PC-3 (cell line): ENCODE data around the gene PCBP3. TPM values are rescaled to one million over a fixed set of nuclear protein-coding genes. Genes with fewer than 3 reads are reported as not detected.

Source experiments
- ATAC-seq: fragments of 200-7000 bp; cut with Tn5 transposase; 2 replicates; pipeline ENCODE4 v1.9.1; 2020; ENCODE audit warnings: mild to moderate bottlenecking, moderate library complexity
- BruUV-seq: library from RNA; stranded (reverse); fragments of 400-500 nt; replicated peaks from 2 replicates; lab custom pipeline; 2021; lab: Mats Ljungman, UMichigan
- CTCF ChIA-PET: fragments of 300-600 bp; sonication (Branson Sonifier 250); formaldehyde crosslinking; loops from one replicate; lab custom pipeline; 2022; ENCODE audit warnings: antibody characterized with exemption; lab: Charles Lee
- POLR2A ChIA-PET: fragments of 300-600 bp; sonication (Branson Sonifier 250); formaldehyde crosslinking; loops from one replicate; lab custom pipeline; 2022; ENCODE audit warnings: antibody characterized with exemption; ENCODE audit not compliant: unreplicated experiment; lab: Charles Lee
- DNase-seq: peaks from one replicate; pipeline ENCODE4 v3.0.0-alpha.2; 2015
- H2AFZ ChIP-seq: fragments of 300-600 bp; sonication (generic); 2 replicates; pipeline ENCODE4 v1.6.0; 2016; ENCODE audit warnings: antibody characterized with exemption, low read length
- H3F3A ChIP-seq: fragments of 300-600 bp; sonication (generic); one replicate; pipeline ENCODE4 v1.6.0; 2017; ENCODE audit warnings: antibody characterized with exemption, low read length, control low read depth, mild to moderate bottlenecking; ENCODE audit not compliant: unreplicated experiment
- H3K27ac ChIP-seq: fragments of 300-600 bp; sonication (generic); 2 replicates; pipeline ENCODE4 v1.5.1; 2016; ENCODE audit warnings: mild to moderate bottlenecking, low read length
- H3K27me3 ChIP-seq: fragments of 300-600 bp; sonication (generic); 2 replicates; pipeline ENCODE4 v1.6.1; 2016; ENCODE audit warnings: low read length, mixed read lengths
- H3K36me3 ChIP-seq: fragments of 300-600 bp; sonication (generic); 2 replicates; pipeline ENCODE4 v1.6.1; 2016; ENCODE audit warnings: low read depth, mixed run types, low read length, mixed read lengths
- H3K4me1 ChIP-seq: fragments of 300-600 bp; sonication (generic); 2 replicates; pipeline ENCODE4 v1.5.1; 2016; ENCODE audit warnings: low read length; ENCODE audit not compliant: insufficient read depth
- H3K4me2 ChIP-seq: fragments of 300-600 bp; sonication (generic); 2 replicates; pipeline ENCODE4 v1.6.0; 2016; ENCODE audit warnings: low read length
- H3K4me3 ChIP-seq: fragments of 300-600 bp; sonication (generic); 2 replicates; pipeline ENCODE4 v1.5.1; 2016; ENCODE audit warnings: mild to moderate bottlenecking, low read length, mixed read lengths
- H3K79me2 ChIP-seq: fragments of 300-600 bp; sonication (generic); 2 replicates; pipeline ENCODE4 v1.6.1; 2017; ENCODE audit warnings: low read length, mixed read lengths
- H3K9ac ChIP-seq: fragments of 300-600 bp; sonication (generic); 2 replicates; pipeline ENCODE4 v1.6.0; 2016; ENCODE audit warnings: mild to moderate bottlenecking, low read length
- H3K9me2 ChIP-seq: fragments of 300-600 bp; sonication (generic); replicated peaks from 2 replicates; pipeline ENCODE4 v1.6.1; 2016; ENCODE audit warnings: mixed run types, low read length, mixed read lengths
- H3K9me3 ChIP-seq: fragments of 300-600 bp; sonication (generic); 2 replicates; pipeline ENCODE4 v1.6.1; 2016; ENCODE audit warnings: low read length, mixed read lengths
- H4K20me1 ChIP-seq: fragments of 300-600 bp; sonication (generic); 2 replicates; pipeline ENCODE4 v1.6.1; 2016; ENCODE audit warnings: low read length, mixed read lengths
- CTCF ChIP-seq: fragments of 300-600 bp; sonication (generic); conservative IDR thresholded peaks from 2 replicates; pipeline ENCODE4 v1.5.1; 2017; ENCODE audit warnings: antibody characterized with exemption, low read depth, mild to moderate bottlenecking, low read length
- EZH2 ChIP-seq: fragments of 300-600 bp; sonication (generic); IDR thresholded peaks from one replicate; pipeline ENCODE4 v1.6.1; 2017; ENCODE audit warnings: antibody characterized with exemption, mild to moderate bottlenecking, low read length; ENCODE audit not compliant: unreplicated experiment
- EZH2phosphoT487 ChIP-seq: fragments of 300-600 bp; sonication (generic); IDR thresholded peaks from 2 replicates; pipeline ENCODE4 v1.6.1; 2018; ENCODE audit warnings: mild to moderate bottlenecking, antibody characterized with exemption, low read length, borderline replicate concordance
- intact Hi-C: fragments of 100-400 bp; cut with micrococcal nuclease; formaldehyde crosslinking; loops from 2 replicates; pipeline ENCODE4 v1.9.0; 2023
- total RNA-seq: library from RNA; depleted of rRNA; stranded (reverse); fragments of >200 nt; gene quantifications from 2 replicates; pipeline ENCODE4 v1.2.3, GENCODE V29; 2014

Gene PCBP3
- total RNA-seq, 1 experiment from 2014 or later: 2.4 TPM

GRCh38 chr21:45963232-45963570 is 319.7 kb downstream of the PCBP3 start:
- Histone ChIP-seq H3K27ac (no peak overlapping the region), H3K79me2 (no peaks in the 10 kb centered on the region), H3K9me2 (no peaks in the 10 kb centered on the region), H3K4me3 (no peak overlapping the region), H4K20me1 (no peaks in the 10 kb centered on the region), H3K9me3 (no peaks in the 10 kb centered on the region), H3K27me3 (peaks cover 11% of the 10 kb centered on the region; the same call in 1 of the 2 replicates), H2AFZ (no peak overlapping the region), H3K4me1 (no peaks in the 10 kb centered on the region), H3K9ac (no peak overlapping the region), H3F3A (no peaks in the 10 kb centered on the region), H3K36me3 (no peaks in the 10 kb centered on the region), H3K4me2 (no peak overlapping the region)
- intact Hi-C loops: no loop called here
- CTCF ChIA-PET: no interaction called here
- DNase-seq (no peak), ATAC-seq (no peak)
- no TSS peak for BruUV-seq
- POLR2A ChIA-PET: no interaction called here
- TF ChIP-seq EZH2phosphoT487 (no peak), CTCF (no peak), EZH2 (no peak)

GRCh38 chr21:45964649-45965048 is 321.1 kb downstream of the PCBP3 start:
- ChIA-PET CTCF (no interaction called here), POLR2A (no interaction called here)
- no peaks in the 10 kb centered on the region for H3K79me2 ChIP-seq
- no peaks in the 10 kb centered on the region for H3K9me2 ChIP-seq
- DNase-seq (no peak), ATAC-seq (no peak)
- no peaks in the 10 kb centered on the region for H3K36me3 ChIP-seq
- no peak overlapping the region for H2AFZ ChIP-seq
- H3K27ac ChIP-seq: no peak overlapping the region
- no peak overlapping the region for H3K4me2 ChIP-seq
- H3K9ac ChIP-seq: no peak overlapping the region
- H3K27me3 ChIP-seq: no peaks in the 10 kb centered on the region; the same call in 1 of the 2 replicates
- no peaks in the 10 kb centered on the region for H3K4me1 ChIP-seq
- no peak for TF ChIP-seq CTCF
- TF ChIP-seq EZH2: no peak
- no peak for TF ChIP-seq EZH2phosphoT487
- H3K9me3 ChIP-seq: no peaks in the 10 kb centered on the region
- no peaks in the 10 kb centered on the region for H3F3A ChIP-seq
- H4K20me1 ChIP-seq: no peaks in the 10 kb centered on the region
- no TSS peak for BruUV-seq
- intact Hi-C loops: no loop called here
- no peak overlapping the region for H3K4me3 ChIP-seq

- H4K20me1 ChIP-seq: no peaks in the 10 kb centered on the region
- no peaks in the 10 kb centered on the region for H3K9me2 ChIP-seq
- H3K27ac ChIP-seq: no peak overlapping the region
- no peak overlapping the region for H2AFZ ChIP-seq
- H3K9ac ChIP-seq: no peak overlapping the region
- H3K79me2 ChIP-seq: no peaks in the 10 kb centered on the region
- DNase-seq: no peak
- intact Hi-C loops: no loop called here
- no peak overlapping the region for H3K4me2 ChIP-seq
- no peaks in the 10 kb centered on the region; the same call in 1 of the 2 replicates for H3K27me3 ChIP-seq
- no TSS peak for BruUV-seq
- no peak overlapping the region for H3K4me3 ChIP-seq
- no peak for TF ChIP-seq EZH2
- TF ChIP-seq CTCF: no peak
- no peak for TF ChIP-seq EZH2phosphoT487
- no peaks in the 10 kb centered on the region for H3K4me1 ChIP-seq
- H3K36me3 ChIP-seq: no peaks in the 10 kb centered on the region
- no peaks in the 10 kb centered on the region for H3K9me3 ChIP-seq
- ChIA-PET POLR2A (no interaction called here), CTCF (no interaction called here)
- H3F3A ChIP-seq: no peaks in the 10 kb centered on the region
- no peak for ATAC-seq
Measured at GRCh38 chr21:45965084-45965809, 321.7 kb downstream of the PCBP3 start.
